Keratinocyte (primary cell): ENCODE data around the gene BCO1.

Source experiments
- EZH2 ChIP-seq: IDR thresholded peaks from one replicate; pipeline ENCODE4 v1.6.1; 2012; ENCODE audit warnings: inconsistent platforms, mild to moderate bottlenecking, low read length, moderate library complexity
- TF ChIP-seq, protein P1 (sequence below), 3 experiments: IDR thresholded peaks in 1 of 3; conservative IDR thresholded peaks in 1 of 3; optimal IDR thresholded peaks in 1 of 3; 2 replicates in 2 of 3; 3 replicates in 1 of 3; pipeline versions ENCODE3 to v1.5.1; 2011; ENCODE audit warnings: low read length in 3 of 3, mild to moderate bottlenecking in 3 of 3, moderate library complexity in 2 of 3, control low read depth in 1 of 3, inconsistent platforms in 1 of 3; ENCODE audit not compliant: insufficient read depth in 2 of 3; ENCODE audit errors: extremely low read depth in 1 of 3

- TF ChIP-seq, protein P1, sequence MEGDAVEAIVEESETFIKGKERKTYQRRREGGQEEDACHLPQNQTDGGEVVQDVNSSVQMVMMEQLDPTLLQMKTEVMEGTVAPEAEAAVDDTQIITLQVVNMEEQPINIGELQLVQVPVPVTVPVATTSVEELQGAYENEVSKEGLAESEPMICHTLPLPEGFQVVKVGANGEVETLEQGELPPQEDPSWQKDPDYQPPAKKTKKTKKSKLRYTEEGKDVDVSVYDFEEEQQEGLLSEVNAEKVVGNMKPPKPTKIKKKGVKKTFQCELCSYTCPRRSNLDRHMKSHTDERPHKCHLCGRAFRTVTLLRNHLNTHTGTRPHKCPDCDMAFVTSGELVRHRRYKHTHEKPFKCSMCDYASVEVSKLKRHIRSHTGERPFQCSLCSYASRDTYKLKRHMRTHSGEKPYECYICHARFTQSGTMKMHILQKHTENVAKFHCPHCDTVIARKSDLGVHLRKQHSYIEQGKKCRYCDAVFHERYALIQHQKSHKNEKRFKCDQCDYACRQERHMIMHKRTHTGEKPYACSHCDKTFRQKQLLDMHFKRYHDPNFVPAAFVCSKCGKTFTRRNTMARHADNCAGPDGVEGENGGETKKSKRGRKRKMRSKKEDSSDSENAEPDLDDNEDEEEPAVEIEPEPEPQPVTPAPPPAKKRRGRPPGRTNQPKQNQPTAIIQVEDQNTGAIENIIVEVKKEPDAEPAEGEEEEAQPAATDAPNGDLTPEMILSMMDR (optimal IDR thresholded peaks at IDR 0.05 in 1 of 3, IDR thresholded peaks at IDR 0.05 in 1 of 3, conservative IDR thresholded peaks at IDR 0.05 in 1 of 3; ENCODE audit: extremely low read depth in 1 of 3, insufficient read depth in 2 of 3, low read length in 3 of 3) = no peak
- TF ChIP-seq EZH2 = no peak
These were observed 26.6 kb downstream of the BCO1 start for GRCh38 chr16:81265052-81265451.
